ENCODE measurements around the gene ZBTB49.
A peak's percentile ranks its signal among the peaks of the same experiment; 100 is the strongest.

The ZBTB49 gene

DNA sequence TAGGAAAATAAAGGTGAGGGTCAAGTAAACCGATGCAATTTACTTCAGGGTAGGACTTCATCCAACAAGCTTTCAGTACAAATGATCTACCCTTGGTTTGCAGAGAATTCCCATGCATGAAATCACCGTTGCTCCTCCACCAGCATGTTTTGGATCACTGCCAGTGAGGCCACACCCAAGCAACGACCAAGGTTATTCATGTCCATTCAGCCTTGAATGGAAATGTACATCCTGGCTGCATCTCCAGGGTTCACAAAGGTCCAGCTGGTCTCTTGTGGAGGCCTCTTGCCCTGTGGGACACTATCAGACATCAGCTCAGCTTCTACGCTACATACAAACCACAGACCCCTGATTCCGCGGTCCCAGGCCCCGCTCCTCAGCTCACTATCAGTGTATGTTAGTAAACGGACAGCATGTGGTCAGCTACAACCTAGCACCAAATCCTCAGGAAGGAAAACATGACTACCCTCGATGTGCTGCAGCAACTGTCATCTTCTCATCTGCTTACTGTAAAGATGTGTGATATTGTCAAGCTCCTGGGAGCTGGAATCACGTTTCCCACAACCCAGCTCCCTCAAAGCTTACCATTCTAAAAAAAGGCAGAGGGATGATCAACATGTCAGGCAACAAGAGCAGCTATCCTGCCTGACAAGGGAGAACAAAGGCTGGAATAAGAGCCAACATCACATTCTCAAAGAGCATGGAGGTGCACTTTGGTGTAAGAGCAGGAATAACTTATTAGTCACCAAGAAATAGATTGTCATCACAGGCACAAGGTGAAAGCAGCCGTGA lies 5.0 kb upstream of the ZBTB49 start:
- no peak for DNase-seq (ENCODE audit: low spot score)

DNA sequence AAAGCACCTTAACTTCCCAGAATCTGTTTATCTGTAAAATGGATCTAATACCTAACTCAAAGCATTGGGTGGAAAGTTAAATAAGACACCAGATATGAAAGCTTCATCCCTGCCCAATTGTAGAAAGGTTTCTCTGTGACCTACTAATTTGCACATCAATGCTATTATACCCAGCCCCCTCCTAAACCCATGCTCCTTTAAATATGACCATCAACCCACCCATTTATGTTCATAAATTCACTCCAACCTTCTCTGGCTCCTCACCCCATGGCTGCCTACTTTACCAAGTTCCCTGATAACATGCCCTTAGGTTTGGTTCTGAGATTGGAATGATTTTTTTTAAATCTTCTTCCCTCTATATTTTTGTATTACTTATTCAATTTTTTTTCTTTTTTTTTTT lies 2.0 kb upstream of the ZBTB49 start:
- DNase-seq (ENCODE audit: low spot score), result no peak

DNA sequence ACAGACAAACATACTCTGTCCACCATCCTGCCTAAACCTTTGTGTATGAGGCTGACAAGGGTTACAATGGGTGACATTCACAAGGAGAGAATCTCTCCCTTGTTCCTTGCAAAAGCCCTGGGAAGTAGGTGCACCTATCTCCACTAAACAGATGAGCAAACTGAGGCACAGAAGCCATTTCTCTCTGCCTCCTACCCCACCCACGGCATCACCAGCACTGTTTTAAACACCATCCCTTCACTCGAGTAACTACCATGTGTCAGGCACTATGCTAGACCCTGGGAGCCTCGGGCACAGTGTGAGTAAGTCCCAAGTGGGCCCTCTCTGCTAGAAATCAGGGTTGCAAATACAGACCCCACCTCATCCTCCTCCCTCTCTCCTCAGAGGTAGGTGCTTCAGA lies 996 bp upstream of the ZBTB49 start:
- no peak for DNase-seq (ENCODE audit: low spot score)

DNA sequence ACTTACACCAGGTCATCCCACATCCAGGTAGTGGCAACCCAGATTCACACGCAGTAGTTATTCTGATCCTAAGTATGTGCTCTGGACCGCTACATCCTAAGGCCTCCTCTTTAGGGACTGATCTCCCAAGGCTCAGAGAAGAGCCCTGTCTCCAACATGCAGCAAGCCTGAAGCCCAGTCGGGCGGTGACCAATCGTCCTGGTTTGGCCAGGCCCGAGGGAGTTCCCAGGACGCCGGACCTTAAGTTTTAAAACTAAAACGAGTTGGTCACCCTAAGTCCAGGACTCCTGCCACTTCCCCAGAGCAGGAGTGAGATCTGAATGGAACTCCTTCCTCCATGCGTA lies 482 bp upstream of the ZBTB49 start:
- DNase-seq (ENCODE audit: low spot score), result no peak

DNA sequence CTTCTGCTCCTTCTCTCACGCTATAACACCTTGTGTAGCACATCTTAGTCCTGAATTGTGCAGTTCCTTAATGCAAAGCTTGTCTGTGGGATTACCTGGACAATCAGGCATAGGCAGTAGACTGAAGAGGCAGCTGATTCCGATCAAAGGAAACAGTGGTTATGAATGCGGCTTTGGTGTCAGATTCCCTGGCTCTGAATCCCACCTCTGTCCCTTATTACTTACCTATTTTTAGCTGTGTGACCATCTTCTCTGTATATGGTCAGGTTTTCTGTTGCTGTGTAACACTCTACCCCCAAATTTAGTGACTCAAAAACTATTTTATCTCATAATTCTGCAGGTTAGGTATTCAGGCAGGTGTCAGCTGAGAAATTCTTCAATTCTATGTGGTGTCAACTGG lies 3.2 kb downstream of the ZBTB49 start:
- no peak for DNase-seq (ENCODE audit: low spot score)

DNA sequence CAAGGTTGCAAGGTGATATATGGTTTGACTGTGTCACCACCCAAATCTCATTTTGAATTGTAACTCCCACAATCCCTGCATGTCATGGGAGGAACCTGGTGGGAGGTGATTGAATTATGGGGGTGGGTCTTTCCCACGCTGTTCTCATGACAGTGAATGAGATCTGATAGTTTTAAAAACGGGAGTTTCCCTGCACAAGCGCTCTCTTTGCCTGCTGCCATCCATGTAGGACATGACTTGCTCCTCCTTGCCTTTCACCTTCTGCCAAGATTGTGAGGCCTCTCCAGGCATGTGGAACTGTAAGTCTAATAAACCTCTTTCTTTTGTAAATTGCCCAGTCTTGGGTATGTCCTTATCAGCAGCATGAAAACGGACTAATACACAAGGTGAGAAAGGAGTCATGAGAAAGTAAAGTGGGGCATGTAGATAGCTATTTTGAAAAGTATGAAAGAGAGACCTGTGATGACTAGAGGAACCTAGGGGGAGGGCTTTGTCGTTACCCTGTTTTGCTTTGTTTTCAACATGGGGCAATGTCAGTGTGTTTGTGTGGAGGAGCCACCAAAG lies 6.3 kb downstream of the ZBTB49 start:
- DNase-seq (ENCODE audit: low spot score), result no peak

DNA sequence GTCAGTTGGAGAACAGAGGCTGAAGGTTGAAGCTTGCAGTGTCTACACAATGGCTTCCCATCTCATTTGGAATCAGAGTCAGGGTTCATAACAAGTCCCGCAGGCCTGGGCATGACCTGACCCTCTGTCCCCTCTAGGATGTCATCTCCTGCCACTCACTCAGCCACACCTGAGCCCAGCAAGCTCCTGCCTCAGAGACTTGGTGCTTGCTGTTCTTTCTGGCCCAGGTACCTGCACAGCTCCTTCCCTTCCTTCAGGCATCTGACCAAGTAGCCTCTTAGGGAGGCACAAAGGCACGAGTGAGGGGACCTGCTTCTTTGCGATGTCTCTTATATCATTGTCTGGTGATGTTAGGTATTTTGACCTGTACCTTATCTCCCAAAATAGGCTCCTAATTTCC lies 9.0 kb downstream of the ZBTB49 start:
- no peak for DNase-seq (ENCODE audit: low spot score)

DNA sequence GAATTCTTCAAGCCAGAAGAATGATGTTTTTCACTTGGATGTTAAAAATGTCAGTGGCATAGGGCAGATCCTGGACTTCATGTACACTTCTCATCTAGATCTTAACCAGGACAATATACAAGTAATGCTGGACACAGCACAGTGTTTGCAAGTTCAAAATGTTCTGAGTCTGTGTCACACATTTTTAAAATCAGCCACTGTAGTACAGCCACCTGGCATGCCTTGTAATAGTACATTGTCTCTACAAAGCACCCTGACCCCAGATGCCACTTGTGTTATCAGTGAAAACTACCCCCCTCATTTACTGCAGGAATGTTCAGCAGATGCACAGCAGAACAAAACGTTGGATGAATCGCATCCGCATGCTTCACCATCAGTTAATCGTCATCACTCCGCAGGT lies 11.9 kb downstream of the ZBTB49 start:
- DNase-seq (ENCODE audit: low spot score), result no peak

DNA sequence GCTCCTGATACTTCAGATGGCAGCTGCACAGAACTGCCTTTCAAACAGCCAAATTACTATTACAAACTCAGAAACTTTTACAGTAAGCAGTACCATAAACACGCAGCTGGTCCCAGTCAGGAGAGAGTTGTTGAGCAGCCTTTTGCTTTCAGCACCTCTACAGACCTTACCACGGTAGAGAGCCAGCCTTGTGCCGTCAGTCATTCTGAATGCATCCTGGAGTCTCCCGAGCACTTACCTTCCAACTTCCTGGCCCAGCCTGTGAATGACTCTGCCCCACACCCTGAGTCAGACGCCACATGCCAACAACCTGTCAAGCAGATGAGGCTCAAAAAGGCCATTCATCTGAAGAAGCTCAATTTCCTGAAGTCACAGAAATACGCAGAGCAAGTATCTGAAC lies 12.4 kb downstream of the ZBTB49 start:
- no peak for DNase-seq (ENCODE audit: low spot score)

DNA sequence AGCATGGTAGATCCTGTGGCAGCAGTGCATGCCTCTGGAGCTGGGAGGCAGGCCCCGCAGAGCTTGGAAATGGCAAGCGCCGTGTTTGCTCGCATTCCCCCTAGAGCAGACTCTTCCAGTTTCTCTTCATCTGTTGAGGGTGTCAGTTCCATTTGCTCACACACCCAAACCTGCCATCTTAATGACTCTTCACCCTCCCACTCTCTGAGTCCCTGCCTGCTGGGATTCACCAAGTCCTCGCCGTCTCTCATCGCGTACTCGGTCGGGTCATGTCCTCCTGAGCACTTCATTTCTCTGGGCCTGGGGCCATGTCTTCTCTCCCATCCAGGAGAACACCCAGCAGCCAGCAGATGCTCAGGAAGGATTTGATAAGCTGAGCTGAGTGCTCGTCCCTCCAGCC lies 16.9 kb downstream of the ZBTB49 start:
- no peak for DNase-seq (ENCODE audit: low spot score)

DNA sequence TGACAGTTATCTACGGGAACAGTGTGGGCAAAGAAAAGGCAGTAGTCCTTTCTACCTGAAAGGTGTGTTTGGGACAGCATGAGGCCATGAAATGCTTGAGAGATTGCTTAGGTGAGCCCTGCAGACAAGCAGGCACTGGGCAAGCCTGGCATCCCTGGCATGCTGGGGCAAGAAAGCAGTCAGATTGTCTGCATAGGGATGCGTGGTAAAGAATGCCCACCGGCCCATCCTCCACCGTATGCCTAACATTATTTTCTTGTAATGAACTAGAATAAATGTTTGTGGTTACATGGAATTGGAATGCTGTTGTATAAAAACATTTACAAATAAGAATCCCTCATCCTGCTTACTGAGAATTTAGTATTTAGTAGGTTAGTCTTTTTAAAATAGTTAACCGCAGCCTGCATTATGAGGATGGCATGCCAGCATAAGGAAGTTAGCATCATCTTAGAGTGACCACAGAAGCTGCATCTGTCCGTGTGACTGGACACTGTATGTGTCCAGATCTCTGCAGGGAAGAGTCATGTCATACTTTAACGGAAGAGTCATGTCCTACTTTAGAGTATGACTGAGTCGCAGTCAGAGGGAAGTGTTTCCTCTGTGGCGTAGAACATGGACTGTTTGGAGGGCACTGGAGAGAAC lies 18.9 kb downstream of the ZBTB49 start:
- DNase-seq (ENCODE audit: low spot score), result peak; percentile 54

DNA sequence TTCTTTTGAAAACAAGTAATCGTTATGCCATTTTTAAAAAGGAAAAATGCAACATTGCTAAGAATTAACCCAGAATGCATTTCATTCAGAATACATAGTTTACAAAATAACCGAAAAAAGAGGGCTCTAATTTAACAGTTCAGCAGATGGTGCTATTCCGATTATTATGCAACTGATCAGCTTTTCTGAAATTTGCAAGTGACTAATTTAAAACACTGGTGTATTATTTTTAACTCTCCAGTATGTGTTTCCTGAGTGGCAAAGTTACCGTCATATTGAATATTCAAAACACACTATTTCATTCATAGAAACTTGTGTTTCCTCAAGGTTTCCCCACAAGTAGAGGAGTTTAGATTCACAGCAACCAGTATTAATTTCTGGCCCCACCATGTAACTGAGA lies 21.1 kb downstream of the ZBTB49 start:
- DNase-seq (ENCODE audit: low spot score), result no peak

DNA sequence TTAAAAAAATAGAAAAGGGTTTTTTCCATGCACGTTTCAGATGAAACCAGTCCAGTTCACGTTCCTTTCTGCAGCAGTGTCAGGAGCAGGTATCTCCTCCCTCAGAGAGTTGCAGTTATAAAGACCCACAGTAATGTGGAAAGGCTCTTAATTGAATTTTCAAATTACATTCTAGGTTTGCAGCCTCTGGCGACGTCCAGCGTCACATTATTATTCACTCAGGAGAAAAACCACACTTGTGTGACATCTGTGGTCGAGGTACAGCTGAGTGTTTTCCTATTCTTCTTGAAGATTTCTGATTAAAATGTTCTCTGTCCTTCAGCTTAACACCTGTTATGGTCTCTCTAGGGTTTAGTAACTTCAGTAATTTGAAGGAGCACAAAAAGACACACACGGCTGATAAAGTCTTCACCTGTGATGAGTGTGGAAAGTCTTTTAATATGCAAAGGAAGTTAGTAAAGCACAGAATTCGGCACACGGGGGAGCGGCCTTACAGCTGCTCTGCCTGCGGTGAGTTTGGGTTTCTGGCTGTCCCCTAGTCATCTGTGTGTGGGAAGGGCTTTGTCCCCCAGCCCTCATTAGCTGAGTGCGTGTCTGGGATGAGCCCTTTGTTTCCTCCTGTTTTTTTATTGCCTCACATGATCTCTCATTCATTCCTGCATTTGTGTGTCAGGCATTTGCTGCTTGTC lies 25.6 kb downstream of the ZBTB49 start:
- no peak for DNase-seq (ENCODE audit: low spot score)

DNA sequence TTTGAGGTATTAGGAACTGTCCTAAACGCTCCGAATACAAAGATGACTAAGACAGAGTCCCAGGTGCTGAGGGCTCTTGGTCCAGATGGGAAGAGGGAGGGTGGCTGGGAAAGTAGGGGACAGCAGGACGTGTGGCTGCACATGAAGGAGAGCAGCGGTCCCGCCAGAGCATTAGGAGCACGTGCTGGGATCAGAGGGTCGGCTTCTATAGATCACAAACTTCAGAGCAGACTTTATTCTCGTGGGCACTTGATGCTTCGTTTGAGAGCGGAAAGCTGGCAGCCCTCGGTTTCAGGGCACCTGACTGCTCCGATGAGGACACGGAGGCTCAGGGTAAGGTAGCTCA lies 26.1 kb downstream of the ZBTB49 start:
- DNase-seq (ENCODE audit: low spot score), result no peak

DNA sequence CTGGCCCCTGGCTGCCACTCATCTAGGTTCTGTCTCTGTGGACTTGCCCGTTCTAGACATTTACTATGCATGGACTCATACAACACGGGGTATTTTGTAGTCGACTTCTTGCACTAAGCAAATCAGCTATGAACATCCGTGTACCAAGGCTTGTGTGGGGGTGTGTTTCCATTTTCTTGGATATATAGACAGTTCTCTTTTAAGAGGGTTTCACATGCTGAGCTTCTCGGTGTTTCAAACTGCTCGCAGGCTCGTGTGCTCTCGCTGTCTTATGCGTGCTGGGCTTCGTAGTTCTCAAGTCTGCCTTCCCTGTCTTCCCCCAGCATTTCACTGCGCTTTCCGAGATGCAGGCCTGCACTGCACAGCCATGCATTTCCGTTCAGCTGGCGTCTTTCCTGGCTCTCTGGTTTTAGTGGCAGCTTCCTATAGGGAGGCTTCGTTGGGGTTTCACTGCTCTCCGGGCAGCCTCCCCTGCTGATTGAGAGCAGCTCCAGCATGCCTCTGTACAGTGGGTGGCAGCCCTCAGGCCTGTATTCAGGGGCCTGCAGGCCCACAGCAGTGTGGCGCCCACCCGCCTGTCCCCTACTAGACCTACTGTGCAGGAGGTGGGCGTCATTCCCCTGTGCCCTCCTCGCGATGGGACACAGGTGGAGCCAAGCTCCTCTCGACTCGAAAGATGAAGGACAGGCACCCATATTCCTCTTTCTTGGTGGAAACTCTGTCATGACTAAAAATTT lies 27.6 kb downstream of the ZBTB49 start:
- DNase-seq (ENCODE audit: low spot score), result no peak

DNA sequence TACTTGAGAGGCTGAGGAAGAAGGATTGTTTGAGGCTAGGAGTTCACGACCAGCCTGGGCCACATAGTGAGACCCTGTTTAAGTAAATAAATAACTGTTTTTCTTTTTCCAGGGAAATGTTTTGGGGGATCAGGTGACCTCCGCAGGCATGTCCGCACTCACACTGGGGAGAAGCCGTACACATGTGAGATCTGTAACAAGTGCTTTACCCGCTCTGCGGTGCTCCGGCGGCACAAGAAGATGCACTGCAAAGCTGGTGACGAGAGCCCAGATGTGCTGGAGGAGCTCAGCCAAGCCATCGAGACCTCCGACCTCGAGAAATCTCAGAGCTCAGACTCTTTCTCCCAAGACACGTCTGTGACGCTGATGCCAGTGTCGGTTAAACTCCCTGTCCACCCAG lies 30.5 kb downstream of the ZBTB49 start:
- DNase-seq (ENCODE audit: low spot score), result no peak

DNA sequence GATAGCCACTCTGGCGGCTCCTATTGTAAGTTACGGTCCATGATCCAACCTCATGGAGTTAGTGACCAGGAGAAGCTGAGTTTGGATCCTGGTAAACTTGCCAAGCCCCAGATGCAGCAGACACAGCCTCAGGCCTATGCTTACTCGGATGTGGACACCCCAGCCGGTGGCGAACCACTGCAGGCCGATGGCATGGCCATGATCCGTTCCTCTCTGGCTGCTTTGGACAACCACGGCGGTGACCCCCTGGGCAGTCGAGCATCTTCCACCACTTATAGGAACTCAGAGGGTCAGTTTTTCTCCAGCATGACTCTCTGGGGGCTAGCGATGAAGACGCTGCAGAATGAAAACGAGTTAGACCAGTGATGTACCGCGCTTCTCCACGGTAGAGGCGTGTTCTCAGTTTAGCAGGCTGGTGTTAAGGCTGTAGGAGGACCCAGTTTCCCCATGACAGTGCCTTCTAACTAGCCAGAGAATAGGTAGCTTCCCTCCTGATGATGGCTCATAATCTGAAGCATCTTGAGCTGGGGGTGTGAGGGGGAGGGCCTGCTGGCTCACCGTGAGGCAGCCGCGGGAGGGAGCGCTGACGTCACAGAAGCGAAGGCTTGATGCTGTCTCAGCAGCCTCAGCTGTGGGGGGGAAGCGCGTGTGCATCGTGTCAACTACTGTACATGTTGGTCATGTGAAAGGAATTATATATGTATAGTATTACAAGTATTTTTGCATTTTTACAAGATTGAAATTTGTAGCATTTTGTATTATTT lies 31.1 kb downstream of the ZBTB49 start:
- DNase-seq (ENCODE audit: low spot score), result no peak

DNA sequence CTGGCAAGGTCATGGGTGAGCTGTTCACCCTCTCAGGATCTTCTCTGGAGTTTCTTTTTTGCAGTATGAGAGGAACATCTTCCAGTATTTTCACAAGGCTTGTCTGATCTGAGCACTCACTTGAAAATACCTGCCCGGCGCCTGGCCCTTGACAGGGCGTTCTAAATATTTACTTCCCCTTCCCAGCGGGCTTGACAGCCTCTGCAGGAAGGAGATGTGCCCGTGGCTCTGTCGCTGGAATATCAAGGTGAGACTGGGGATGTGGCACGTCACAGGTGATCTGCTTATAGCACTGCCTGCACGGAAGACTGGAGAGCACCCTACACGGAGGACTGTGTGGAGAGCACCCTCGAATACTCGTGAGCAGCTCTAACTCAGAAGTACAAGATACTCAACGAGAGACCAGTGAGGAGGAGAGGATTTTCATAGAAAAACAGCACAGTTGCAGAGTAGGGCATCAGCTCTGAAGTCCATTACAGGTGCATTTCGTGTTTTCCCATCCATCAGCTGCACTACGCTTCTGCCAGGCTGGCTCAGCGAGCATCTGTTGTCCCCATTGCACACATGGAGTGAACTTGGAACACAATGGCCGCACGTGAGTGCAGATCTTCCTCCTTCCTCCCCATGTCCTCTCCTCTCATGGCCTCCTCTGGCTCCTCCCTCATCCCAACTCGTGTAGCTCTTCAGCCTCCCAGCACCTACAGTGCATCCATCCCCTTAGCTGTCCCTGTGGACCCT lies 32.1 kb downstream of the ZBTB49 start:
- DNase-seq (ENCODE audit: low spot score), result no peak

DNA sequence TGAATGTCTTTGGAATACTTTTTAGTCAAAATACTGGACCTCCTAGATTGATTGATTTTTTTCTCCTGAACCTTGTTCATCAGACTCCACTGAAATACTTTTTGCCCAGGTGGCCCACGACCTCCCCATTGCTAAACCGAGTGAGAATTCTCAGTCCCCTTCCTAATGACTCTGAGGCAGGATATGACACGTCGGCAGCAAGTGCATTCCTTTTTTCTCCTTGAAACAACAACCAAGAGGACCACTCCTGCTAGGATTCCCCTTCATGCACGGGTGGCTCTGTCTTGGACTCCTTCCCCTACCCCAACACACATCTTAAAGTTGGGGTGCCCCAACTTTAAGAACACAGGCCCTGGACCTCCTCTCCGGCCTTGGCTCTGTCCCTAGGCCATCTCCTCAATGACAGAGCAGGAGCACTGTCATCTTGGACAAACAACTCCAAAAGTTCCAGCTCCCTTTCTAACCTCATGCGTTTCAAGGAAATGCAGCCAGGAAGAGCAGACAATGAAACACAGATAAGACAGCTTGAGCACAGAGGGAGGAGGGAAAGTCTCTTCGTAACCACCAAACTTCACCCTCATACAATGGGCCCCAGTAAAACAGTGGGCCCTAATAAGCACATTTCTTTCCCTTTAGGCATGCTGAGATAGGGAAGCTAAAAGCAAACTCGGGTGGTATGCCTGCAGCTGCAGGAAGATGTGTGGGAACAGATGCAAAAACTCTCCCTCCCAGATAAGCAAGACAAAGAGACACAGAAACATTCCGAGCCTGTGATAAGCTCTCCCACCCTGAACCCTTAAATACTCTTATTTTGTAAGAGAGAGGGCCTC lies 33.9 kb downstream of the ZBTB49 start:
- DNase-seq (ENCODE audit: low spot score), result no peak

DNA sequence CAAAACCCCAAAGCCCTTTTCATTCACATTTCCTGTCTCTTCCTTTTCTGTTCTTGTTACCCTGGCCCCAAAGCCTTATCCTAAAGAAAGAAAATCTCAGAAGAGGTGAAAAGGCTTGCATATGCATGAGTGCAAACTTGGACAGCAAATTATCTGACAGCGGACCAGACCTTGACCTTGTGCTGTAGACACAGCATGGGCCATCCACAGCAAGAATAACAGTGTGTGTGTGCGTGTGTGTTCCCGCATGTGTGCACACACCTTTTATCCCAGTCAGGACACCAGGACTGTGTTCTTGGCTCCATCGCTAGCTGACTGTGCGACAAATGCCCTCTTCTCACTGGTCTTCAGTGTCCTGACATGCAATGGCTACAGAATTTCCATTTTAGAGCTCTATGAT lies 35.3 kb downstream of the ZBTB49 start:
- DNase-seq (ENCODE audit: low spot score), result no peak
